SW480 (cell line): Measurements from ENCODE around the gene TAMALIN.

Experiments
- DNase-seq: peaks from one replicate; pipeline ENCODE4 v3.0.0-alpha.2; 2016; ENCODE audit warnings: low spot score

TAMALIN gene

DNA sequence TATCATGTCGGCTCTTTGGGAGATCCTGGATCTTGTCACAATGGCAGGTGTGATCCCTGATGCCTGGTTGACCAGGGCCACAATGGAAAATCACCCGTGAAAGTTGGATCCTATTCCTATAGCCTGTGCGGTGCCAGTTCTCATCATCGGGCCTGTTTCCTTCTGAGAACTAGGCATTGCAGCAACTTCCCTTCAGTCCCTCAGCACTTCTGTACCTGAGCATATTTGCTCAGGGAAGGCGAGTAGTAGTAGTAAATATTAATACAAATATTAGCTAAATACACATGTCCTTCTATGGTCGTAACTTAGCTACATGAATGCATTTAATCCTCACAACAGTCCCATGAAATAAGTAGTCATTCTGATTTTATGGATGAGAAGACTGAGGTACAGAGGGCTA is 22.1 kb upstream of the TAMALIN start:
- DNase-seq = no peak

DNA sequence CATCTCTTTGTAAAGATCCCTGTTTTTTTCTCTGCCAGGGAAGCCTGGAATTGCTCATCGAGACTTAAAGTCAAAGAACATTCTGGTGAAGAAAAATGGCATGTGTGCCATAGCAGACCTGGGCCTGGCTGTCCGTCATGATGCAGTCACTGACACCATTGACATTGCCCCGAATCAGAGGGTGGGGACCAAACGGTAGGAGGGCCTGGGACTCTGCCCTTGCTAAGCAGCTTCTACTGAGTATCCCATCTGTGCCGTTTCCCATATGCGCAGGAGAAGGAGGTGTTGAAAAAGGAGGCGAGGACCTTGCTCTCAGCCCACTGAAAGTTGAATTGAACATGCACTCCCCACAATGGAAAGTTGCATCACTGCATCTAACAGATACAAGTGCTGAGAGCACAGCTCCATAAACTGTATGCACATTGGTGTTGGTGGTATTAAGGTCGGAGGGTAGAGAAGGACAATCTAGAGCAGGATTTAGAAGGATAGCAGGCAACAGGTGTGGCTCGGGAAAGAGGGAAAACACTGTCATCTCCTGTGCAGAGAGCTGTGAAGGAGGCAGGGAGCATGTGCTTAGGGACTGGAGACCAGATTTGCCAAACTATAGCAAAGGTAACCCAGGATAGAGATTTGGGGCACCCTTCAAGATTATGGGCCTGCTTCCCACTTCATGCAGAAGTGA is 21.5 kb upstream of the TAMALIN start:
- DNase-seq = no peak

GRCh38 chr12:51986834-51987233 is 19.9 kb upstream of the TAMALIN start:
- DNase-seq = no peak

DNA sequence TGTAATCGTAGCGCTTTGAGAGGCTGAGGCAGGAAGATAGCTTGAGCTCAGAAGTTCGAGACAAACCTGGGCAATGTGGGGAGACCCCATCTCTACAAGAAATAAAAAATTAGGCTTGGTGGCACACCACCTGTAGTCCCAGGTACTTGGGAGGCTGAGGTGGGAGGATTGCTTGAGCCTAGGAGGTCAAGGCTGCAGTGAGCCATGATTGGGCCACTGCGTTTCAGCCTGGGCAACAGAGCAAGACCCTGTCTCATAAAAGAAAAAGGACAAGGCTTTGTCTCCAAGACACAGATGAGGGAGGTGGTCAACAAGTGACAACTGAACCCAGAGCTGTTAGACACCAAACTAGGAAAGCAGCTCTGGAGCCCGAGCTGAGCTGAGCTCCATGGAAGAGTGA is 14.5 kb upstream of the TAMALIN start:
- DNase-seq = no peak

GRCh38 chr12:51994539-51994820 is 12.3 kb upstream of the TAMALIN start:
- DNase-seq = no peak

DNA sequence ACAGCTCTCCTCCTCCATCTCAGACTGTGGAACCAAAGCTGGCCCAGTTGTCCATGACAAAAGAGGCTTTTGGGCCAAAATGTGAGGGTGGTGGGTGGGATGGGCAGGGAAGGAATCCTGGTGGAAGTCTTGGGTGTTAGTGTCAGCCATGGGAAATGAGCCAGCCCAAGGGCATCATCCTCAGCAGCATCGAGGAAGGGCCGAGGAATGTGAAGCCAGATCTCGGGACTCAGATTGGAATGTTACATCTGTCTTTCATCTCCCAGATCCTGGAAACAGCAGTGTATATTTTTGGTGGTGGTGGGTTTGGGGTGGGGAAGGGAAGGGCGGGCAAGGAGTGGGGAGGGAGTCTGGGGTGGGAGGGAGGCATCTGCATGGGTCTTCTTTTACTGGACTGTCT is 11.8 kb upstream of the TAMALIN start:
- DNase-seq = no peak

GRCh38 chr12:51997136-51997535 is 9.6 kb upstream of the TAMALIN start:
- no peak for DNase-seq

DNA sequence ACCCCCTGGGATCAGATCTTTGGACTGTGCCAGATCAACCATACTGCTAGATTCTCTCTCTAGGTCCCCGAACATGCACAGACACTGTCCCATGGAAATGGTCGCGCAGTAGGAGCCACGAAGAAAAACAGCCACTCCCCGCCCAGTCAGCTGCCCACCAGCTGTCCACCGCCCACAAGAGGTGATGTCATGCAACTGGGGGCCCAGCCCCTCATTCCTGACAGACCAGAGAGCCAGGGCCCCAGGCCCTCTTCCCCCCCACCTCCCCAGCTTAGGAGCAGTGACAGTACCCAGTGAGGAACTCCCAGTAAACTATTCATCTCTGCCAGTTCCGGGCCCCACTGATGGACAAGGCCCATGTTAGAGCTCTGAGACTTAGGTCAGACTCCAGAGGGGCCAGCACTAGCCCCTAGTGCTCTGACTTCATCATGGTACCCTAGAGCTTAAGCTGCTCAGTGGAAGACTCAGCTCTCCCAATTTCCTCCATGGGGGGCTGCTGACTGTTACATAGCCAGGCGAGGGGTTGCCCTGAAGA is 3.7 kb upstream of the TAMALIN start:
- DNase-seq = no peak

GRCh38 chr12:52003591-52003990 is 3.2 kb upstream of the TAMALIN start:
- no peak for DNase-seq

DNA sequence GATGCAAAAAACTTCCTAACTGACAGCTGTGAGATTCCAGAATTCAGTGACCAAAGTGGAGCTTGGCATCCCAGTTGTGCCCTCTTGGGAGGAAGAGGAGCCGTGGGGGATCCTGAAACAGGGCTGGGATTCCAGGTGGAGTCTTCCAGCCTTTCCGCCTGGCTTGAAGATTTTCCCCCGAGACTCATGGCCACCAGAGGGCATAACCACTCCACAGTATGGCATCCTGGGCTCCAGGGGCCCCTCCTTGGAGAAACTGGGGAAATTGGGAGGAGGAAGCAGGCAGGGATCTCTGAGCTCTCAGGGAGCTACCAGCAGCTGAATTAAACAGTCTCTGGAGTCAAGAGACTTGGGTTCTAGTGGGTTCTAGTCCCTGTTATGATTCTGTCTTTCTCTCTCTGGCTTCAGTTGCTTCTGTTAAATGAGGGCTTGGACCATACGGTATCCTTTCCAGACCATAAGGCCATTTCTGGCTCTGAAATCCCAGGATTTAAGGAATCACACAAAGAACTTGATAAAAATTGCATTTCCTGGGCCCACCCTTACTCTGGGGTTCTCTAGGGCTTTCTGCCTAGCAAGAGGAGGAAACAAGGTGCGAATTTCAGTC is 2.6 kb upstream of the TAMALIN start:
- DNase-seq = peak; percentile 27

DNA sequence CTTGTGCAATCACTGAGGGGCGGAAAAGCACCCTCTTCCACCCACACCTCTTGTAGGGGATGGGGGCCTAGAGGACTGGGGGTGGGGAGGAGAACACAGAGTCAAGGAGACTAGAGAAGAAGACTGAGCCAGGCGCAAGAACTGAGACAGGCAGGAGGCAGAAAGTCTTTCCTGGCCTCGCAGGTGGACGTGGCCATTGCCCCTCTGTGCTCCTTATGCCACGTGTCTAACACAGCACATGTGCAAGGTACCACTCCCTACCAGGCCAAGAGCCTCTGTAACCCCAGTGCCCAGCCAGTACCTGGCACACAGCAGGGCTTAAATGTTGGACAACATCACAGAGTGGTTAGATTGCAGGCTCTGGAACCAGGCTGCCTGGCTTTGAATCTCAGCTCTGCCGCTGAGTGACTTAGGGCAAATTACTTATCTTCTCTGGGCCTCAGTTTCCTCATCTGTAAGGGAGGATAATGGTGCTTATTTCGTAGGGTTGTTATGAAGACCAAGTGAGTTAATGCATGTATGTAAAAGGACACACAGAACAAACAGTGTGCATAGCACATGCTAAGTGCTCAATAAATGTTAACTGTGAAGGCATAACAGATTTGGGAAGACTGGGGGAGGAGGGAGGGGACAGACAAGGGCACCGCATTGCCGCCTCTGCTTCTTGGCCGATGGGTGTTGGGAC is 1.4 kb upstream of the TAMALIN start:
- no peak for DNase-seq

DNA sequence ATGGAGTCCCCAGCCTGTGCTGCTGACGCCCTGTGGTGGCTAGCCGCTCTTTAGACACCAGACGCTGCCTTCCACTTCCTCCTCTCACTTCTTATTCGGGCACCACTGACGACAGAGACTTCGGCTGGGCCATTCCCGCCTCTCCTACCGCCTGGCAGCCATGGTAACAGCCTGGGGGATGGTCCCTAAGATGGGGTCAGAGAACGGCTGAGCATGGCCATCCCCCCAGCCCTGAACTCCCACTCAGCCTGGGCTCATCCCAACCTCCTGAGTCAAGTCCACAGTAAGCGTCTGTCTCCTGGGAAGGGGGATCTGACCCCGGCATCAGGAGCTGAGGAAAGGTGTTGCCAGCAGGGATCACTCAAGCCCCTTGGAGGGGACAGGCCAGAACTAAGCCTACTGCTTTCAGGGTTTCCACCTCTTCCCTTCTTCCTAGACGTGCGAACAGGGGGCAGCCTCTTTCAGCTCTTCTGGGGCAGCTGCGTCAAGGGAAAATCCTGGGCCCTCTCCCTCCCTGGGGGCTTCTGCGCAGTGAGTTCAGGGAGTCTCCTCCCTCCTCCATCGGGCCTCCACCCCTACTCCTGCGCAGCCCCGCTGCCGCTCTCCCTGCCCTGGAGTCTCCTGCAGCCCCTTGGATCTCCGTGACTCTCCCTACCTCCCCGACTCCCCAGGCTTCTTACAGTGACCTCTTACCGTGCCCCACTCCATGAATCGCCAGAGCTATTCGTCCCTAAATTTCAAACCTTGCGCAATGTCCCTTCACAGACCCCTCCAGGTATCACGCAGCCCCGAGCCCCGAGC is 643 bp upstream of the TAMALIN start:
- DNase-seq = no peak

GRCh38 chr12:52007158-52007921 is 594 bp downstream of the TAMALIN start:
- no peak for DNase-seq

DNA sequence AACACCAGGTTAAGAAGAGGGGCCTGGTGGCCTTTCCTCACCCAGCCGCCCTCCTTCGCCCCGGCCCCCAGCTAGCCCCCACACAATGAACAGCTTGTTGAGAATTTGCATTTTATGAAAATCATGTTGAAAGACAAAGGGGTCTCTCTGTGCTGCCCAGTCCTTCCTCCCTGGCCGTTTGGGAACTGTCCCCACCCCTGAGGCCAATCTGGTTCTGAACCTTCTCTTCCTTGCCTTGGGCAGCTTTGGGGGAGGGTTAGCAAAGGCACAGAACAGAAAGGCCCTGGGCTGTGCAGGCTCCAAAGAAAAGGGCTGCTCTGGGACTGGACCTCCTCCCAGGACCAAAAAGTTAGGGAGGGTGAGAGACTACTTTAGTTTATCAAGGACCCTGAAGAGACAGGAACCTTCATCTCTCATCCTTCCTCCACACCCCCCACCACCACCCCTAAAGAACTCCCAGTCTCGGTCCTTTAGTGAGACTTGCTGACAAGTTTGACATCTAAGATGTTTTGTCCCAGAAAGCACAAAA is 1.3 kb downstream of the TAMALIN start:
- DNase-seq = no peak

DNA sequence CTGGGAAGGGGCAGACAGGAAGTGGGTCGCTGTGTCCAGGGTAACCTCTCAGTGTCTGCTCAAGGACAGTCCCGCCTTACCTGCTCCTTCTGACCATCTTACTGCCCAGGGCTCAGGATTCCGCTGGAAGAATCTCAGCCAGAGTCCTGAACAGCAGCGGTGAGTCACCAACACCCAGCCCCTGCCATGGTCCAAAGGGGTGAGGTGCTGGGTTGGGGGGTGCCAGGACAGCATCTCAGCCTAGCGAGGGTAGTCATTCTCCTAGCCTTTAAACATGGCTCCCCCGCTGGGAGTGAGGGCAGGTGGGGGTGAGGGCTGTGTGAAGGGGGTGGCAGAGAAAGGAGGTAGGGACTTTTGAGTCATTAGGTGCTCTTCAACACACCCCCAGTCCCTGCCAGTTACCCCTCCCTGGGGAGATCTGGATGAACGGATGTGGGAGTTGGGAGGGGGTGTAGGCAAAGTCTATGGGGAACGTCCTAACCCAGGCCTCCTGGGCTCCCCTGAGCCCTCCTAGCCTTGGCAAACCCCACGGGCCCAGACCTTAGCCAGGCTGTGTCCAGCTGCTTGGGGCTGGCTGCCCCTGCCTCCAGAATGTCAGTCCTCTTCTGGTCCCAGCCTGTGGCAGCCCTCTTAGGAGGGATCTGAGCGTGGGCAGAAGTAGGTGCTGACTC is 2.5 kb downstream of the TAMALIN start:
- DNase-seq = no peak

DNA sequence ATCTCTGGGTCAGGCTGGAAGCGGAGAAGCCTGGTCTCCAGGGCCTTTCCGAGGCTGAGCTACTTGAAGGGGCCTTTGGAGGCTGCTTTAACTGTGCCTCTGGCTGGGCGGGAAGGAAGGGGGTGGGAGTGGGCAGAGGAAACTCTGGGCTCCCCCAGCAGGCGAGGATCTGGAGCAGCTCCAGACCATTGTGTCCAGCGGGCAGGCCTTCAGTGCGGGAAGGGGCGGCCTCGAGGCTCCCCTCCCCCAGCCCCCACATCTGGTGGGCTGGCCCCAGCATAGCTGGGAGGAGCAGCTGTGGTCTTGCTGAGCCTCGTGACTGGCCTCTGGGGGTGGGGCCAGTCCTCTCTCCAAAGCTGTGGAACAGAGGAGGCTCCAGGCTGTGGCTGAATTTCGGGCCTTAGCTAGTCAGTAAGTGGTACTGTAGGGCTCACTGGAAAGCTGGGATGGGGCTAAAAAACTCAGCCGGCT is 3.4 kb downstream of the TAMALIN start:
- DNase-seq = peak; percentile 29

GRCh38 chr12:52010692-52011601 is 4.2 kb downstream of the TAMALIN start:
- DNase-seq = no peak

DNA sequence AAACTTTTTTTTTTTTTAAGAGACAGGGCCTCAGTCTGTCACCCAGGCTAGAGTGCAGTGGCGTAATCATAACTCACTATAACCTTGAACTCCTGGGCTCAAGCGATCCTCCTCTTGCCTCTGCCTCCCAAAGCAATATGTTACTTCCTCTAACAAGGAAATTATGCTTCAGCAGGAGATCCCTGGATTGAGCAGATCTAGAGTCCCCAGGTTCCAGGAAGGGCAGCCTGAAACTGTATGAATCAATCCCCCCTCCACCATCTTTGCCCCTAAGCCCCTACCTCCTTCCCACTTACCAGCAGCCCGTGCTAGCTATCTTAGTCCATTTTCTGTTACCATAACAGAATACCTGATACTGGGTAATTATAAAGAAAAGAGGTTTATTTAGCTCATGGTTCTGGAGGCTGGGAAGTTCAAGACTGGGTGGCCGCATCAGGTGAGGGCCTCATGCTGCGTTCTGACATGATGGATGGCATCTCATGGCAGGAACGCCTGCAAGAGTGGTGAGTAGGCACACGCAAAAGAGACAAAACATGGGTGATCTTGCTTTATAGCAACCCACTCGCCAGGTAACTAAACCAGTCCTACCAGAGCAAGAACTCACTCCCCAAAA is 5.0 kb downstream of the TAMALIN start:
- DNase-seq = no peak

DNA sequence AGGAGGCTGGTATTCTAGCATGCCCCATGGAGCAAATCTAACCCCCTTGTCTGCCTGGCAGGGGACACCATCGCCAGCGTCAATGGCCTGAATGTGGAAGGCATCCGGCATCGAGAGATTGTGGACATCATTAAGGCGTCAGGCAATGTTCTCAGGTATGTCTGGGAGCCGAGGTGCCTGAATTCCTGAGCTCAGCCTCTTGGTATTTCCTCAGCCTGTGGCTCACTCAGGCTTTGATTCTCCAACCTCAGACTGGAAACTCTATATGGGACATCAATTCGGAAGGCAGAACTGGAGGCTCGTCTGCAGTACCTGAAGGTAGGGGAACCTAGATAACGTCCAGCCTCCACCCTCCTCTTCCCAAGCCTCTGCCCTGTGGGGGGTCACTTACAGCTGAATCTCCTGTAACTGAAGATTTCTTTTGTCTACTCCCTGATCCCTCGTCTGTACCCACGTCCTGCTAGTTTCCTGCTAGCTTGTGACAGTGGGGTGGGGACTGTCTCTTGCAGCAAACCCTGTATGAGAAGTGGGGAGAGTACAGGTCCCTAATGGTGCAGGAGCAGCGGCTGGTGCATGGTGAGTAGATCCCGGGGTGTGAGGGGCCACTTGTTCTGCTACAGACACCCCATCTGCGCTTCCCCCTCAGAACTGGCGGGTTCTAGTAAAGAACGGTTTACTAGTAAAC is 7.0 kb downstream of the TAMALIN start:
- no peak for DNase-seq
